Body of pancreas (tissue), 4 donors: ENCODE measurements around the gene CIB2.

Experiments
- CTCF ChIP-seq, 7 experiments: fragments of 450-650 bp in 4 of 7; fragments of 200-600 bp in 3 of 7; sonication (generic) in 3 of 7; IDR thresholded peaks; one replicate each; pipeline ENCODE4 v1.5.1; 2016 to 2019; ENCODE audit warnings: antibody characterized with exemption in 7 of 7
- POLR2A ChIP-seq, 3 donors: fragments of 450-650 bp; IDR thresholded peaks; one replicate each; pipeline ENCODE4 v1.6.1; 2016; ENCODE audit warnings: antibody characterized with exemption in 3 of 3, mild to moderate bottlenecking in 2 of 3

DNA sequence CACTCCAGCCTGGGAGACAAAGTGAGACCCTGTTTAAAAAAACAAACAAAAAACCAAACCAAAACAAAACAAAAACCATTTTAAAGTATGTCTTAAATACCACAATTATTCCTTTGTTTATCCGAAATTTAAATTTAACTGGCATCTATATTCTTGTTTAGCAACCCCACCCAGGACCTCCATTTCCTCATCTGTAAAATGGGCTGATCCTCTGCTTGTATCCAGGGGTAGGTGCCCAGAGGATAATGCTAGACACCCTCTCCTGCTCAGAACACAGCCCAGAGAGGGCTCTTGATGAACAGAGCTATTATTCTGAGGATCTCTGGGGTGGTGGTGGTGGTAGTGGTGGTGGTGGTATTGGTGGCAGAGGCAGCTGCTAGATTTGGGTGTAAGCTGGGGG is 29.0 kb downstream of the CIB2 start:
- TF ChIP-seq CTCF (IDR thresholded peaks at IDR 0.05), result no peak
- TF ChIP-seq POLR2A (IDR thresholded peaks at IDR 0.05), result no peak
